Hair follicular keratinocyte (primary cell): ENCODE results near the gene CD46. TPM values are rescaled to one million over a fixed set of nuclear protein-coding genes. Genes with fewer than 3 reads are reported as not detected.

Experiments
- total RNA-seq: library from RNA; depleted of rRNA; stranded (reverse); fragments of >200 nt; gene quantifications from 2 replicates; pipeline ENCODE4 v1.2.3, GENCODE V29; 2015

Gene CD46
- total RNA-seq, result 64.4 and 102 TPM in 2 replicates

GRCh38 chr1:207751790-207752455 is at the start of gene CD46:
Gene CD46, plus strand, starts transcription at chr1:207752054. Its CDS starts 159 bp downstream, at chr1:207752213.

Other genes starting within 250 kb of the CD46 start
- not detected in 2 replicates for gene CR1L, start 106.9 kb upstream of the CD46 start, total RNA-seq
- not detected in 2 replicates for gene CD34, start 159.1 kb downstream of the CD46 start, total RNA-seq